ENCODE results near the gene CNTN1. TPM values are rescaled to one million over a fixed set of nuclear protein-coding genes. Genes with fewer than 3 reads are reported as not detected.

CNTN1 gene
- total RNA-seq, 2 experiments from 2014 or later: not detected

DNA sequence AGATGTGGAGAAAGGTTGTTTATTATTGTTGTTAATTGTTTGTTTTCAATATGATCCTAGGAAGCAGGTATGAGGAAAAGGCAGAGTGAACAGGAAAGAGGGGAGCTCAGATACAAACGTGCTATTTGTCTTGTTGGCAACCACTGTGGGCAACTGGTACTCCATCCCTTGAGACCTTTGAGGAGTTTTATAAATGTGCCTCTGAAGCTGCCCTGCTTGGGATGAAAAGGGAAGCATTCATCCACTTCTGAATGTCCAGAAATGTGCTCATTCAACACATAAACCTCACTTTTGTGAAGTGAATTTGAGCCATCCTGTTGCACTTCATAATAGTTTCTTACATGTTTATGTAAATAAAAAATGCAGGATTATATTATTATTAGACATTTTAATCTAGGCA, 331.6 kb downstream of the CNTN1 start:
- H3K9me3 Mint-ChIP-seq: no peaks in the 10 kb centered on the region
- H3K4me1 Mint-ChIP-seq: no peaks in the 10 kb centered on the region
- H3K27ac Mint-ChIP-seq: no peak overlapping the region
- no peak for DNase-seq
- no peak overlapping the region for H3K4me3 Mint-ChIP-seq
- no peaks in the 10 kb centered on the region for H3K36me3 Mint-ChIP-seq
- H3K27me3 Mint-ChIP-seq: no peaks in the 10 kb centered on the region

DNA sequence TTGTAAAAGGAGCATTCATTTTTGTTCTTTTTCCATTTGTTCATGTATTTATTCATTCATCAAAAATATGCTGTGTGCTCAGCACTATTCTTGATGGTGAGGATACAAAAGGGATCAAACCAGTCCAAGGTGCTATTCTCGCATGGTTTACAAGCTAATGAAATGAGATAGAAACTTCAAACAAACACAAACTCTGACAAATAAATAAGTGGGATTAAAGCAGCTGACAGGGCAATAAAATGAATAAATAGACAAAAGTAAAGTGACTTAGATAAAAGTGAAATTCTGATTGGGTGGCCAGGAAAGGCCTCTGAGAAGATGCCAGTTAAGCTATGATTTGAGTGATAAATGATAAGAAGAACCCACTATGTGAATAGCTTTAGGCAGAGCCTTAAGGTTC, 333.9 kb downstream of the CNTN1 start:
- H3K9me3 Mint-ChIP-seq: no peaks in the 10 kb centered on the region
- DNase-seq: no peak
- H3K4me3 Mint-ChIP-seq: no peak overlapping the region
- H3K27me3 Mint-ChIP-seq: no peaks in the 10 kb centered on the region
- H3K27ac Mint-ChIP-seq: no peak overlapping the region
- no peaks in the 10 kb centered on the region for H3K4me1 Mint-ChIP-seq
- H3K36me3 Mint-ChIP-seq: no peaks in the 10 kb centered on the region

DNA sequence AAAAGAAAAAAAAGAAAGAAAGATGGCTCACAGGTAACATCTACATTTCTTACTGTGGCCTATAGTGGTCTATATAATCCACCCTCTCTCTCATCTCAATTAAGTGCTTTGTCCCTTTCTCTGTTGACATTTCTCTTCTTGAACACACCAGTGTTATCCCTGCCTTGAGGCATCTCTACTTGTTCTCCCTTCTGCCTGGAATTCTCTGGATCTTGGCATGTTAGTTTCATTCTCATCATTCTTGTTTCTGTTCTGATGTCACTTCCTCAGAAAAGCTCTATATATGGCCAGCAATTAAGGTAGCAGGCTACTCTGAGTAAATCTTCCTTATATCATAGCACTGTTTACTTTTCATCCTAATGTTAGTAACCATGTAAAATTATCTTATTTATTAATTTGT, 340.1 kb downstream of the CNTN1 start:
- Mint-ChIP-seq H3K36me3 (no peaks in the 10 kb centered on the region), H3K4me1 (no peaks in the 10 kb centered on the region), H3K27me3 (no peaks in the 10 kb centered on the region), H3K27ac (no peak overlapping the region), H3K4me3 (no peak overlapping the region), H3K9me3 (no peaks in the 10 kb centered on the region)
- no peak for DNase-seq

DNA sequence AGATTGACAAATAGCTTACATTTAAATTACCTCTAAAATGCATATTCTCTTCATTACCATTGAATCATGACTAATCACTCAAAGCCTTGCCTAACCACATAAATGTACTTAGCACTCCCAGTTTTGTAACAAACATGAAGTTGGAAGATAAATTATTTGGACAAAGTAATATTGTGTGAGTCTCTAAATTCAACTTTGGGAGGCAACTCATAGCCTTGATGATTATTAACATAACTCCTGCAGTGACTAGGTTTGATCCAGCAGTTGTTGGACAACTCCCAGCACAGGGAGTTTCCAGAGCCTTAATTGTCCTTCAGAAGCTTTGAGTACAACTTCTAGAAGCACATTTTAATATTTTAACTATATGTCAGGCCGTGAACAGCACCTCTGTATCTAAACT, 342.4 kb downstream of the CNTN1 start:
- Mint-ChIP-seq H3K36me3 (no peaks in the 10 kb centered on the region), H3K9me3 (no peaks in the 10 kb centered on the region), H3K27me3 (no peaks in the 10 kb centered on the region), H3K4me1 (no peaks in the 10 kb centered on the region), H3K4me3 (no peak overlapping the region), H3K27ac (no peak overlapping the region)
- DNase-seq: no peak

DNA sequence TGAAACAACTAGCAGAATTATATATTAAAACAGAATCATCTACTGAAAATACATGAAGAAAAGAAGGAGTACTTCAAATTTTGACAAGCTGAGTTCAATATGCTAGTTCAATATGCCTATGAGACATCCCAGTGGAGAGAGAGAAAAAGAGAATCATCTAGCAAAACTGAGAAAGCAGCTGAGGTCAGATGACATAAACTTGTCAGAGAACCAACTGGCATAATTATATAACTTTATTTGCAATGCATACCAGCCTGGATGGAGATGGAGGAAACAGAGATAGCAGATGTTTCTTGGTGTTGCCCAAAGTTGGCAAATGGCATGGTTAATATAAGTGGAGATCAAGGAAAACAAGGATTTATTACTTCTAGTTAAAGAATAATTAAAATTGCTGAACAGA, 347.2 kb downstream of the CNTN1 start:
- DNase-seq: no peak
- Mint-ChIP-seq H3K4me1 (no peaks in the 10 kb centered on the region), H3K27me3 (no peaks in the 10 kb centered on the region), H3K27ac (no peak overlapping the region), H3K9me3 (no peaks in the 10 kb centered on the region), H3K4me3 (no peak overlapping the region), H3K36me3 (no peaks in the 10 kb centered on the region)

DNA sequence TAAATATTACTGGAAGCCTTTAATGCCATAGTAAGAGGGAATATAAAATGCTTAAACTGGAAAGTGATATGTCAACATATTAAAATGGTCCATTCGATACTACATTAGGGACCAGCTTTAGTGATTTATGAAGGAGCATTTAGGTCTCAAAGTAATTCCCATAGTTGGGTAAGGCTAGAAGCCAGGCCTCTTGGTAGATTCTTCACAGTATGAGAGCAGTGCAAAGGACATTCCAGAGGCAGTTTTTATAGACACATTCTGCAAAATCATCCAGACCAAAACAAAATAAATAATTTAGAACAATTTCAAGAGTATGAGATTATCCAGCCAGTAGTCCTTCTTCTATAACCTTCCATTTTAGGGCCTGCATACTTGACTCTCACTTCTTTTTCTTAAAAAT, 353.3 kb downstream of the CNTN1 start:
- no peaks in the 10 kb centered on the region for H3K9me3 Mint-ChIP-seq
- DNase-seq: no peak
- H3K27ac Mint-ChIP-seq: no peak overlapping the region
- no peaks in the 10 kb centered on the region for H3K4me1 Mint-ChIP-seq
- H3K36me3 Mint-ChIP-seq: no peaks in the 10 kb centered on the region
- H3K27me3 Mint-ChIP-seq: no peaks in the 10 kb centered on the region
- no peak overlapping the region for H3K4me3 Mint-ChIP-seq

DNA sequence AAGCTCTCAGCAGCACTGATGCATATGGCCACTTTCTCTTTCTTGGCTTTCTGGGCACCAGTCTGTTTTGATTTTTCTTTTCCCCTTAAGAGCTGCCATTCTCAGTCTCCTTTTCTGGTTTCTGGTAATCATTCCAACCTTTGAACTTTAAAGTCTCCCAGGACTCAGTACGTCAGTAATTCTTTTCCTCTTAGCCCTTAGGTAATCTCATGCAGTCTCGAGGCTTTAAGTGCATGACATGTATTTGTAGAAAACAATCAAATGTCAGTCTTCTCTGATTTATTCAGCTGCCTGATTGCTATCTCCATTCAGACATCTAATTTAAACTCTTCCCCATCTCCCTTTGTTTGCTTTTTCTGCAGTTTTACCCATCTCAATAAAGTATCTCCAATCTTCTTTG, 356.8 kb downstream of the CNTN1 start:
- DNase-seq: no peak
- Mint-ChIP-seq H3K4me1 (no peaks in the 10 kb centered on the region), H3K27me3 (no peaks in the 10 kb centered on the region), H3K36me3 (no peaks in the 10 kb centered on the region), H3K9me3 (no peaks in the 10 kb centered on the region), H3K4me3 (no peak overlapping the region), H3K27ac (no peak overlapping the region)

DNA sequence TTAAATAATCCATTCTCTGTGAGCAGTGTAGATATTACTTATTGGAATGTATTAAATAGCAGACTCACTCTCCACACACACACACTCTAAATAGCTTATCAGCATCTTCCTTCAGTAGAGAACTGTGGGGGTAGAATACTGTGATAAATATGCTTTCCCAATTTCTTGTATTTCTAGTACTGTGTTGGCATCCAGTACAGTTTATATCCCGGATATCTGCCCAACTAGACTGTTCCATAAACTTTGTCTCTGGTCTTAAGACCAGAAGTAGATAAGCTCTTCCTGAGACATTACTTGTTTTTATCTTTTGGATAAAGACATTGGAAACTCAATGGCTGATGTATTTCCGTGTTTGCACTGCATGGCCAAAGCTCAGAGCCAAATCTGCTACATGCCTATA, 359.7 kb downstream of the CNTN1 start:
- Mint-ChIP-seq H3K4me1 (no peaks in the 10 kb centered on the region), H3K36me3 (no peaks in the 10 kb centered on the region), H3K4me3 (no peak overlapping the region), H3K9me3 (no peaks in the 10 kb centered on the region), H3K27ac (no peak overlapping the region), H3K27me3 (no peaks in the 10 kb centered on the region)
- no peak for DNase-seq

DNA sequence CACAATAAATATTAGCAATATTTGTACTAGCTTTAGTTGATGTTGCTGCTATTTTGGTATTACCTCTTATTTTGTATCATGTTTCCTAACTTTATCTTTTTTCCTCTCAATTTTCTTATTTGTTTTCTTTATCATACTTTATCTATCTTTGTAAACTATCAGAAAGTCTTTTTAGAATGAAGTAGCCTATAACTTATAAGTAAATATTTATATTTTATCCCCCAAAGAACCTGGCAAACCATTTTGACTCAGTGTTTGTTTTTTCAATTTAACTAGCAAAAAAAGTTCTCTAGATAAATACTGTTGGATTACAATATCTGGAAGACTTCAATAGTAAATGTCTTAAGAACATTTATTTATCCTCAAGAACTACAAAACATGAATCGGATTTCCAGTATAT, 360.2 kb downstream of the CNTN1 start:
- H3K4me3 Mint-ChIP-seq: no peak overlapping the region
- no peaks in the 10 kb centered on the region for H3K27me3 Mint-ChIP-seq
- H3K27ac Mint-ChIP-seq: no peak overlapping the region
- no peaks in the 10 kb centered on the region for H3K4me1 Mint-ChIP-seq
- H3K9me3 Mint-ChIP-seq: no peaks in the 10 kb centered on the region
- H3K36me3 Mint-ChIP-seq: no peaks in the 10 kb centered on the region
- no peak for DNase-seq

DNA sequence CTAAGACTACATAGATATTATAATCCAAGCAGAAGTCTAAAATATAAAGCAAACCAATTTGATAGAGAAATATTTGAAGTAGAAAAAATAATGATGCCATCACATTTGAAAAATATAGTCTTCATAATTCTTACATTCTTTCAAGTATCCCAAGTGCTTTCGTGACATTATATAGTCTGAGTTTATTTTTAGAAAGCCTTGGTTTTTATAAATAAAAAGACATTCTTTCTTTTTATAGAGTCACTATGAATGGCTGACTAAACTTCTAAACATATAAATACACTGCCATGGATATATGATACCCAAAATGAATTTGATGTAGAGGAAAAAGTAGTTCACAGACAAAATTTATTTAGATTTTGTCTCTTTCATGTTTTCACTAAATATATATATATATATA, 360.8 kb downstream of the CNTN1 start:
- no peaks in the 10 kb centered on the region for H3K27me3 Mint-ChIP-seq
- no peak for DNase-seq
- no peak overlapping the region for H3K4me3 Mint-ChIP-seq
- H3K4me1 Mint-ChIP-seq: no peaks in the 10 kb centered on the region
- no peak overlapping the region for H3K27ac Mint-ChIP-seq
- H3K9me3 Mint-ChIP-seq: no peaks in the 10 kb centered on the region
- H3K36me3 Mint-ChIP-seq: no peaks in the 10 kb centered on the region

DNA sequence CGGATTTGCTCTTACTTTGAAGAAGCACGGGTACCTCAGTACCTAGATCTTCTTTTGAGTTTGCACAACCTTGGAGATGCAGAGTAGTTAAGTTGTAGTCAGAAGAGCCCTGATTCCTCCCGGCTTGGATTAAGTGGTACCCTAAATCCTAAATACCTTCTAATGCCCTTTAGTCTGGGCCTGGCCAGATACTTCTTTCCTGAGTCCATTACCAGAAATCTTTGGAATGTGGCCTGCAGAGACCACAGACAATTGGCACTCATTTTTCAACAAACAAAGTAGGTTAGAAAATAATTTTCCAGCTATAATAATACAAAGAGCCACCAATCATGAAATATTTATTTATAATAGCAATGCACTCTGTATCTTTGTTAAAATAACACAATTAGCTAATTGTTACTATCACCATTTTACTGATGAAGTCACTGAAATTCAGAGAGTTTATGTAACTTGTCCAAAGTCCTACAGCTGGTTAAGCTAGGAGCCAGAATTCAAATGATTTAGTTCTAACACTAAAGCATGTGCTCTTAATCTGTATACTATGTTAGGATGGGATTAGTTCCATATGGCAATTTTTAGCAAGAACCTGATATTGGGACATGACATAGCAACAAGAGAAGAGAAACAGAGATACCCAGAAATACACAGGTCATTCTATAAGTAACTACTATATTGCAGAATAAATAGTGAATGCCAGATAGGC, 363.8 kb downstream of the CNTN1 start:
- no peaks in the 10 kb centered on the region for H3K27me3 Mint-ChIP-seq
- no peaks in the 10 kb centered on the region for H3K9me3 Mint-ChIP-seq
- no peaks in the 10 kb centered on the region for H3K36me3 Mint-ChIP-seq
- H3K27ac Mint-ChIP-seq: no peak overlapping the region
- DNase-seq: no peak
- no peak overlapping the region for H3K4me3 Mint-ChIP-seq
- H3K4me1 Mint-ChIP-seq: no peaks in the 10 kb centered on the region

DNA sequence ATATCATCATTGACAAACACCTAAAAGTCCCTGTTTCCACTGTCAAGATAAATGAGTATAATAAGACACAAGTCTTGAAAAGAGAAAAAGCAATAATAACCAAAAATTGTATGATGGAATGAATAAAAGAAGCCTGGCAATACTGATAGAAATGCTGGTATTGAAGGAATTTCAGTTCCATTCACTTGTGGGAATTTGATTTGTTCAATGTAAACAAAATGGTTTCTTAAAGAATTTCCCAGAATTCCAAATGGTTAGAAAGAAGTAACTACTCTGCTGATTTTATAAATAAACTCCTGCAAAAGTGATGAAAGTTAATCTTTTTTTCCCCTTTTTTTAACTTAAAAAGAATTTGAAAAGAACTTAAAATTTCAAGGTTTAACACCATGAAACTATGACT, 366.0 kb downstream of the CNTN1 start:
- Mint-ChIP-seq H3K27me3 (no peaks in the 10 kb centered on the region), H3K36me3 (no peaks in the 10 kb centered on the region), H3K9me3 (no peaks in the 10 kb centered on the region), H3K27ac (no peak overlapping the region), H3K4me3 (no peak overlapping the region), H3K4me1 (no peaks in the 10 kb centered on the region)
- no peak for DNase-seq

DNA sequence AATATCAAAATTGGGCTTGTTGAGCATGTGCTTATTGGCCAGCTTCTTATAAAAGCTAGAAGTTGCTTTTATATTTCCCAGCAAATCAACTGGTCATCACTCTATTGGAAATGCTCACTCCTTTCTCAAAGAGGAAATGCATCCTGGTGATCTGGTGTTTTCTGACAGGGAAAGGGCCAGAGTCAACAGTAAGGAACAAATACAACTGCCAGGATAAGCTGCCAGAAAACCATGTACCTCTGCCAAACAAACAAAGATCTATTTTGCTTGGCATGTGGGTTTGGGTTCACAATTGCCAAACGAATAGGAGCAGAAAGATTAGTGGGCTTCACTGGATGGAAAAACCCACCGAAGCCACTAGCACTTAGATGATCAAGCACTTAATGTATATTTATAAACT, 369.0 kb downstream of the CNTN1 start:
- Mint-ChIP-seq H3K27ac (no peak overlapping the region), H3K9me3 (no peaks in the 10 kb centered on the region), H3K4me3 (no peak overlapping the region), H3K4me1 (no peaks in the 10 kb centered on the region), H3K36me3 (no peaks in the 10 kb centered on the region), H3K27me3 (no peaks in the 10 kb centered on the region)
- DNase-seq: no peak

DNA sequence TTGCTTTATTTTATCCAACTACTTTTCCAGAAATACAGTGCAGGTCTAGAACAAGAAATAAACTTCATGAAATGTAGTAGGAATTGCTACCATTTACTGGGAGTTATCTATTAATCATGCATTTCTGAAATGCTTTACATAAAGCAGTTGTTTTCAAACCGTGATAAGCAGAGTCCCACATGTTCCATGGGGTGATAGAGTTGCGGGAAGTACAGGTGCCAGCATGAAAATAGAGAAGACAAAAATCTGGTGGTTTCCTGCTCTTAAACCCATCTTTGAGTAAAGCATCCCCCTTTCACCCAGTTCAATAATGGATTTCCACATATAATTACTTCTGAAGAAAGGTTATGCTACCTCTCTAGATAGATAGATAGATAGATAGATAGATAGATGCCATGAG, 372.2 kb downstream of the CNTN1 start:
- H3K36me3 Mint-ChIP-seq: no peaks in the 10 kb centered on the region
- H3K27me3 Mint-ChIP-seq: no peaks in the 10 kb centered on the region
- no peak overlapping the region for H3K27ac Mint-ChIP-seq
- DNase-seq: no peak
- H3K9me3 Mint-ChIP-seq: no peaks in the 10 kb centered on the region
- H3K4me3 Mint-ChIP-seq: no peak overlapping the region
- H3K4me1 Mint-ChIP-seq: no peaks in the 10 kb centered on the region

DNA sequence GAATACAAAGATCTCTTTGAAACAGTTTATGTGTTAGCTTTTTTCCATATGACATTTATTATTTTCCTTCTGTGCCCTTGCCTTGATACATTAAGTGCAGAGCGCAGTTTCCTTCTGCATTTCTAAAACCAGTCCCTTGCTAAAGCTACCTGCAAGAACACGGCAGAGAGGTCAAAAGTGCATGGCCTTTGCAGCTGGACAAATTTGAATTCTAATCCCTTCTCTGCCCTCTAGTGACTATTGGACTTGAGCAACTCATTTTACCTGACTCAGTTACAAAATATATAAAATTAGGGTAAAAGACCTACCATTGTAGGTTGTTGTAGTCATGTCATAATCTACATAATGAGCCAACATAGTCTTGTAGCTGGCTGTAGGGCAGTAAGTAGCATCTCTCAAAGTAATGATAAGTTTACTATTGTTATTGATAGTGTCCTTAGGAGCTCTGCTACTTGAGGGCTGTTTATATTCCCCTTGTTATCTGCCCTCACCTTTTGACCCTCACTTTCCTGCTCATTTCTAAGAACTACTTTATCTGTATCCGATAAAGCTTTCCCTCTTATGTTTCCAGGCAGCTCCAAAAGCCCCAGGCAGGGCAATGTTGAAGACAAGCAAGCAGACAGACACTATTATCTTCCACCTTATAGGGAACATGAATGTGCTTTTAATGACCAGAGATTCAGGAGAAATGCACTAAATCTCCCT, 375.9 kb downstream of the CNTN1 start:
- DNase-seq: no peak
- Mint-ChIP-seq H3K27me3 (no peaks in the 10 kb centered on the region), H3K36me3 (no peaks in the 10 kb centered on the region), H3K9me3 (no peaks in the 10 kb centered on the region), H3K27ac (no peak overlapping the region), H3K4me3 (no peak overlapping the region), H3K4me1 (no peaks in the 10 kb centered on the region)

Data from activated naive CD8-positive, alpha-beta T cell treated with anti-CD3 and anti-CD28 coated beads for 36 hours (primary cell).